GM21423 (cell line): Measurements from ENCODE around the gene PTH1R.

Experiments
- ATAC-seq: cut with Tn5 transposase; IDR thresholded peaks from one replicate; pipeline ENCODE4 v1.9.1; 2021; ENCODE audit warnings: mild to moderate bottlenecking, moderate library complexity; ENCODE audit not compliant: unreplicated experiment

The PTH1R gene

GRCh38 chr3:46942481-46943236 is 65.1 kb downstream of the PTH1R start:
- ATAC-seq, result no peak

GRCh38 chr3:46943237-46944187 is 66.0 kb downstream of the PTH1R start:
- ATAC-seq, result no peak

DNA sequence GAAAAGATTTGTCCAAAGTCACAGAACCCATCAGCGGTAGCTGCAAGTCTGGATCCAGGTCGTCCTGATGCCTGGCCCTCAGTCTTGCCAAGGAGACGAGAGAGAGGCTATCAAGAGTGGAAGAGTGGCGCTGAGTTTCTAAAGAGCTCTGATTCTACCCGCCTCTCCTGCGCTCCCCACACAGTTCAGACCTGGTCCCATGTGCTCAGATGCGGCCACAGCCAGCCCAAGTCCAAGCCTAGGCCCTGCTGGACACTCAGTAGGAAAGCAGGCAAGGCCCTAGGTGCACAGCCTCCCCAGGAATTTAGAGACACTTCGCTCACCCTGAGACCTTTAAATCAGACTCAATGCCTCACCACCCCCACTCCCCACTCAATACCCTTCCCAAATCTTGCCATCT is 66.7 kb downstream of the PTH1R start:
- no peak for ATAC-seq

DNA sequence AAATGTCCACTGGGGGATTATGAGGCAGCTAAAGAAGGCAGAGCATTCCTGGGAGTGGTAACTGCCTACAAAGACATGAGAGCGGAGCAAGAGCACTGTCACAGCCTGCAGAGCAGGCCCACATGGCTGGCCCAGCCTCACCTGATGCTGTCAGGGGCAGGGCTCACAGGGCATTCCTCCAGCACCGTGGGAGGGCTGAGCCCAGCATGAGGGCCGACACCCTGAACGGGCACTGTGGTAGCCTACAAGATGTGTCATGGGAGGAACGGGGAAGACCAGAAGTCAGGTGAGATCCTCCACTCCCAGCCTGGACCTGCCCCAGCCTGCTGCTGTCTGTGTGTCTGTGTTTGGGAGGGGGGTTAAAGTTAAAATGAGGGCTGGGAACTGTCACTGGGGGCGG is 68.9 kb downstream of the PTH1R start:
- no peak for ATAC-seq

- no peak for ATAC-seq
Measured at GRCh38 chr3:46946856-46947545, 69.5 kb downstream of the PTH1R start.

DNA sequence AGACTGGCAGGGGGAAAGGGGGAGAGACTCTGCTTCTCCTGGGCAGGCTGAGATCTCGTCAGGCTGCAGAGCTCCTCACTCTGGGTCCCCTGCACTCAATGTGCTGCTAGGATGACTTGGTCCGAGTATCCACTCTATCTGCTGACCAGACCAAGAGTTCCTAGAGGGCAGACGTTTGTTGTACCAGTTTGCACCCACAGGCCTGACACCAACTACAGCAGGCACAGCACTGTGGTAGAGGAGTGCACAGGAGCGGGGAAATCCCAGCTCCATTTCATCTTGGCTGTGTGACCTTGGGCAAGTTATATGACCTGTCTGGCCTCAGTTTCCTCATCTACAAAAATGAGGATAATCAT is 70.0 kb downstream of the PTH1R start:
- no peak for ATAC-seq

GRCh38 chr3:46947981-46948791 is 70.7 kb downstream of the PTH1R start:
- ATAC-seq, result no peak

- ATAC-seq, result no peak
Measured at GRCh38 chr3:46948830-46949671, 71.5 kb downstream of the PTH1R start.

GRCh38 chr3:46950177-46950576 is 72.7 kb downstream of the PTH1R start:
- no peak for ATAC-seq

DNA sequence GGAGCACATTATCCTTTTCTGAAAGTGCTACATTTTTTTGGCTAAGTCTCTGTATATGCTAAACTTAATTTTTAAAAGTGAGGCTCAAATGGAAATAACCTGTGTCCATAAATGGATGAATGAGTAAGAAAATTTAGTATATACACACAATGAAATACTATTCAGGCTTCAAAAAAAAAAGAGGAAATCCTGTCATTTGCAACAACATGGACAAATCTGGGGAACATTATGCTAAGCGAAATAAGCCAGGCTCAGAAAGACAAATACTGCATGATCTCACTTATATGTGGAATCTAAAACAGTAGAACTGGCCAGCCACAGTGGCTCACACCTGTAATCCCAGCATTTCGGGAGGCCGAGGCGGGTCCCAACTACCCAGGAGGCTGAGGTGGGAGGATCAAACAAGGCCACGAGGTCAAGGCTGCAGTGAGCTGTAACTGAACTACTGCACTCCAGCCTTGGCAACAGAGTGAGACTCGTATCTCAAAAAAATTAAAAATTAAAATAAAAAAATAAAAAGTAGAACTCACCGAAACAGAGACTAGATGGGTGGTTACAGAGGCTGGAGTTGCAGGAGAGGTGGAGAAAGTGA is 73.2 kb downstream of the PTH1R start:
- no peak for ATAC-seq

- no peak for ATAC-seq
Measured at GRCh38 chr3:46952813-46953212, 75.3 kb downstream of the PTH1R start.
